ENCODE measurements around the gene SPR.

SPR gene

DNA sequence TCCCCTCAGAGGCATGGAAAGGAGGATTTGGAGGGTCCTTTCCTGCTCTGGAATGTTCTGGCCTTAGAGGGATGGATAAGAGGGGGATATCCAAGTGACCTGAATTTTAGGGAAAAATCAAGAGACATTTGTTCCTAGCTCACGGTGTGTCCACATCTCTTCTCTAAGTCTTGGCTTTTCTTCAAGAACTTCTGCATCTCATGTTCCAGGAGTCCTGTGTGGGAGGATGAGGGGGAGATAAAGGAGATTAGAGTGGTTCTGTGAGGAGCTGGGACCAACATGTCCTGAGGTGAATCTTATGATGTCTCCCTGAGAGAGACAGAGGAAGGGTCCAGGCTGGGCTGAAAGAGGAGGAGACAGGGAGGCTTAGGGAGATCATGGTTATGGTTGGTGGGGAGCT is 41.8 kb downstream of the SPR start:
- TF ChIP-seq ZFX (IDR thresholded peaks at IDR 0.05) = no peak
- TF ChIP-seq, protein P1, sequence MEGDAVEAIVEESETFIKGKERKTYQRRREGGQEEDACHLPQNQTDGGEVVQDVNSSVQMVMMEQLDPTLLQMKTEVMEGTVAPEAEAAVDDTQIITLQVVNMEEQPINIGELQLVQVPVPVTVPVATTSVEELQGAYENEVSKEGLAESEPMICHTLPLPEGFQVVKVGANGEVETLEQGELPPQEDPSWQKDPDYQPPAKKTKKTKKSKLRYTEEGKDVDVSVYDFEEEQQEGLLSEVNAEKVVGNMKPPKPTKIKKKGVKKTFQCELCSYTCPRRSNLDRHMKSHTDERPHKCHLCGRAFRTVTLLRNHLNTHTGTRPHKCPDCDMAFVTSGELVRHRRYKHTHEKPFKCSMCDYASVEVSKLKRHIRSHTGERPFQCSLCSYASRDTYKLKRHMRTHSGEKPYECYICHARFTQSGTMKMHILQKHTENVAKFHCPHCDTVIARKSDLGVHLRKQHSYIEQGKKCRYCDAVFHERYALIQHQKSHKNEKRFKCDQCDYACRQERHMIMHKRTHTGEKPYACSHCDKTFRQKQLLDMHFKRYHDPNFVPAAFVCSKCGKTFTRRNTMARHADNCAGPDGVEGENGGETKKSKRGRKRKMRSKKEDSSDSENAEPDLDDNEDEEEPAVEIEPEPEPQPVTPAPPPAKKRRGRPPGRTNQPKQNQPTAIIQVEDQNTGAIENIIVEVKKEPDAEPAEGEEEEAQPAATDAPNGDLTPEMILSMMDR (conservative IDR thresholded peaks at IDR 0.05) = no peak
- no peak overlapping the region for H3K27ac ChIP-seq

DNA sequence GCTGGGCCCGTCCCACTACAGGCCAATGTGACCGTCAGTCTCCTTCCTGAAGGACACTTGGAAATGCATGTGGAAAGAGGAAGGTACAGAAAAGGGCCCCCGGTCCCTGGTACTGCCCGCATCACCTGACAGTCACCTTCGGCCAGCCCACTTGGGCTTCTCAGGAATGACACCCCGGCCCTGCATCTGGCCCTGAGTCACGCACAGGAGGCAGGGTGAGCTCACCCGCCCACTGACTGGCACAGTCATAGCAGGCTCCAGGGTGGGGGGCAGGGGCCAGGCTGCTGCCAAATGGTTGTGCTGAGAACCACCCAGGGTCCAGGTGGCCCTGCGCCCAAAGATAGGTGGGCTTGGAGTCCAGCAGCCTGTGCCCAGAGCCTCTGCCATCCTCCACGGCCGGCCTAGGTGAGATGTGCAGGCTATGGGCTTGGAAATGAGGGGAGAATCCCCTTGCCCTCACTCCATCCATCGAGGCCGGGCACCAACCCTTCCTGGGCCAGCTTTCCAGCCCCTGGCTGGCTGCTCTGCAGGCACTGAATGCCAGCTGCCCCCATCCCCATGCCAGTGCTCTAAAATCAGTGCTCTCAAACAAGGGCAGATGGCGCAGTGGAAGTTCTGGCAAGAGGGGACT is 44.2 kb downstream of the SPR start:
- TF ChIP-seq ZFX (IDR thresholded peaks at IDR 0.05) = no peak

DNA sequence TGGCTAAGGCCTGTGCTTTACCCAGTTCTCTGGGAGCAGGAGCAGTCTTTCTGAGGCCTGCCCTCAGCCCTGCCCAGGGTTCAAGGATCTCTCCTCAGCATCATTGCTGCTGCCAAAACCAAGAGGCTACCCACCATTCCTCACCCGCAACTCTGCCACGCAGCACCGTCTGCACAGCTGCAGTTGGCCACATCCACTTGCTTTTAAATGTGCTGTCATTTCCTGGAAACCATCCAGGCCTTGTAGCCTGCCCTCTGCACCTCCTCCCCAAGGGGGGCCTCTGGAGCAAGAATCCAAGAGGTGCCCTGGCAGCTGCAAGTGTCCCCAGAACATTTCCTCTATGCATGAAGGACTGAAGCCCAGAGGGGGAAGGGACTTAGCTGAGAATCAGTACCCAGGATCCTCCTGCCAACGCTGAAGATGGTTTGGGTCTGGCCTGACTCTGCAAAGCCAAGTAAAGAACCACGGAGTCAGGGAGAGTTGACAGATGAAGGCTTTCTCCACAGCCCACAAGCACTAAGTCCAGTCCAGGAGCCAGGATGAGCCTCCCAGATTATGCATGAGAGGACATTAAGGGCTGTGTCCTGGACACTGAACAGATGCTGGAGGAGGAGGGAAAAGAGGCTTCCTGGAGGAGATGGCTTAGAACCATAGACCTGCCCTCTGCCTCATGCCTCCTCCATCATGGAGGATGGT is 45.0 kb downstream of the SPR start:
- TF ChIP-seq ZFX (IDR thresholded peaks at IDR 0.05) = no peak
- TF ChIP-seq, protein P1 (conservative IDR thresholded peaks at IDR 0.05) = no peak
- no peak overlapping the region for H3K27ac ChIP-seq

More for the DNA sequence above, 44.2 kb downstream of the SPR start:
- no peak overlapping the region for H3K27ac ChIP-seq

DNA sequence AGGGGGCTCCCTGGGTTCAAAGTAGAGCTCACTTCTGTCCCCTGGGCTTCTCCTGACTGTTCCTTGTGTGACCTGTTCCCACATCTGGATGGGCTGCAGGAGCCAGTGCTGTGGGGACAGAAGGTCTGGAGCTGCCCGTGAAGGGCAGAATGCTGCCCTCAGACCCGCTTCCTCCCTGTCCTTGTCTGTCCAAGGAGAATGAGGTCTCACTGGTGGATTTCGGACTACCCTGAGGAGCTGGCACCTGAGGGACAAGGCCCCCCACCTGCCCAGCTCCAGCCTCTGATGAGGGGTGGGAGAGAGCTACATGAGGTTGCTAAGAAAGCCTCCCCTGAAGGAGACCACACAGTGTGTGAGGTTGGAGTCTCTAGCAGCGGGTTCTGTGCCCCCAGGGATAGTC is 45.6 kb downstream of the SPR start:
- H3K27ac ChIP-seq = no peak overlapping the region
- TF ChIP-seq, protein P1 (conservative IDR thresholded peaks at IDR 0.05) = no peak
- no peak for TF ChIP-seq ZFX (IDR thresholded peaks at IDR 0.05)

DNA sequence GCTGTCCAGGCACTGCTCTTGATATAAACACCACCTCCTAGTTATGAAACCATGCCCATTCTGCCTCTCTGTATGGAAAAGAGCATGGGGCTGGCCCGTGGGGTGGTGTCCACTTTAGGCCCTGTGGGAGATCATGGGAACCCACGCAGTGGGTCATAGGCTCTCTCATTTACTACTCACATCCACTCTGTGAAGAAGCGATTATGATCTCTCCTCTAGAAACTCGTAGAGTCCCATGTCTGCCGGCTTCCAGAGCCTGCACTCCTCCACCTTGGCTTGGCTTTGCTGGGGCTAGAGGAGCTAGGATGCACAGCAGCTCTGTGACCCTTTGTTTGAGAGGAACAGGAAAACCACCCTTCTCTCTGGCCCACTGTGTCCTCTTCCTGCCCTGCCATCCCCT is 46.0 kb downstream of the SPR start:
- H3K27ac ChIP-seq = no peak overlapping the region
- no peak for TF ChIP-seq ZFX (IDR thresholded peaks at IDR 0.05)
- TF ChIP-seq, protein P1 (conservative IDR thresholded peaks at IDR 0.05) = no peak

DNA sequence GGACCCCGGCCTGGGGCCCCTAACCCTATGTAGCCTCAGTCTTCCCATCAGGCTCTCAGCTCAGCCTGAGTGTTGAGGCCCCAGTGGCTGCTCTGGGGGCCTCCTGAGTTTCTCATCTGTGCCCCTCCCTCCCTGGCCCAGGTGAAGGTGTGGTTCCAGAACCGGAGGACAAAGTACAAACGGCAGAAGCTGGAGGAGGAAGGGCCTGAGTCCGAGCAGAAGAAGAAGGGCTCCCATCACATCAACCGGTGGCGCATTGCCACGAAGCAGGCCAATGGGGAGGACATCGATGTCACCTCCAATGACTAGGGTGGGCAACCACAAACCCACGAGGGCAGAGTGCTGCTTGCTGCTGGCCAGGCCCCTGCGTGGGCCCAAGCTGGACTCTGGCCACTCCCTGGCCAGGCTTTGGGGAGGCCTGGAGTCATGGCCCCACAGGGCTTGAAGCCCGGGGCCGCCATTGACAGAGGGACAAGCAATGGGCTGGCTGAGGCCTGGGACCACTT is 46.5 kb downstream of the SPR start:
- TF ChIP-seq, protein P1 (conservative IDR thresholded peaks at IDR 0.05) = no peak
- TF ChIP-seq ZFX (IDR thresholded peaks at IDR 0.05) = no peak
- H3K27ac ChIP-seq = no peak overlapping the region

DNA sequence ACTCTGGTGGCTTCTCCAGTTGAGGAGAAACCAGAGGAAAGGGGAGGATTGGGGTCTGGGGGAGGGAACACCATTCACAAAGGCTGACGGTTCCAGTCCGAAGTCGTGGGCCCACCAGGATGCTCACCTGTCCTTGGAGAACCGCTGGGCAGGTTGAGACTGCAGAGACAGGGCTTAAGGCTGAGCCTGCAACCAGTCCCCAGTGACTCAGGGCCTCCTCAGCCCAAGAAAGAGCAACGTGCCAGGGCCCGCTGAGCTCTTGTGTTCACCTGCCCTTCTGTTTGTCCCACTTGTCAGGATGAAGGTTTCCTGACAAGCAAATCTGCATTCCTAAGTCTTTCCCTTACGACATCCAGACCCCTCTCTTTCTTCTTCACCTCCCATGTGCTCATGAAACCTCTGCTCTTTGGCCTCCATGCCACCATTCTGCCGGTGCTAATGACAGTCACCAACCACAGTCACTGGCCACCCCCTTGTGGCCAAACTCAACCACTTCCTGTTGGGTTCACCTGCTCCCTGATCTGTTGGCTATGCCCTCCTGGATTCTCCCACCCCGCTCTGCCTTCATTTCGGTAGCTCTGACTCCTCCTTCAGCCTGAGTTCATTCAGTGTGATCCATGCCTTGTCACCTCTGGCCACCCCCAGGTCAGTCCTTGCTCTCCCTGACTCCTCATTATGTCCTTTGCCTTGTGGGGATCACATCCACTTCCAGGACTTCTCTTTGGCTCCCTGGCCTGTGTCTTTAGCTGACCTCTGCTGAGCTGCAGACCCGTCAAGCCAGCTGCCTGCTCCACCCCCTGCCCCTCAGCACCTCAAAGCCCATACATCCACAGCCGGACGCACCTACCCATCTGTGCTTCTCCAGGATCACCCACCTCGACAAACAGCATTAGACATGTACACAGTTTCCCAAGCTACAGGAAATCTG is 47.7 kb downstream of the SPR start:
- no peak overlapping the region for H3K27ac ChIP-seq
- no peak for TF ChIP-seq ZFX (IDR thresholded peaks at IDR 0.05)
- TF ChIP-seq, protein P1 (conservative IDR thresholded peaks at IDR 0.05) = no peak; the same call in 1 of the 2 replicates
